Measurements from ENCODE around the gene DSG3.
"Not testable (repeated sequence)": the region's sequence is repeated elsewhere in the genome, so short reads cannot be mapped to it uniquely, and the experiment has no call there.

The DSG3 gene

GRCh38 chr18:31490387-31490786 is 42.8 kb downstream of the DSG3 start:
- in situ Hi-C loops (cut with HindIII; ENCODE audit: low sequenced_read_pairs), result no loop called here

- in situ Hi-C loops (cut with HindIII; ENCODE audit: low sequenced_read_pairs), result no loop called here
Measured at GRCh38 chr18:31490833-31491232, 43.3 kb downstream of the DSG3 start.

- in situ Hi-C loops (cut with HindIII; ENCODE audit: low sequenced_read_pairs), result no loop called here
Measured at GRCh38 chr18:31491586-31491985, 44.0 kb downstream of the DSG3 start.

- in situ Hi-C loops (cut with HindIII; ENCODE audit: low sequenced_read_pairs), result no loop called here
Measured at GRCh38 chr18:31492671-31493070, 45.1 kb downstream of the DSG3 start.

- in situ Hi-C loops (cut with HindIII; ENCODE audit: low sequenced_read_pairs), result no loop called here
Measured at GRCh38 chr18:31493171-31493570, 45.6 kb downstream of the DSG3 start.

- in situ Hi-C loops (cut with HindIII; ENCODE audit: low sequenced_read_pairs), result no loop called here
Measured at GRCh38 chr18:31493941-31494340, 46.4 kb downstream of the DSG3 start.

- in situ Hi-C loops (cut with HindIII; ENCODE audit: low sequenced_read_pairs), result not testable (repeated sequence)
Measured at GRCh38 chr18:31494705-31495244, 47.2 kb downstream of the DSG3 start.

- in situ Hi-C loops (cut with HindIII; ENCODE audit: low sequenced_read_pairs), result no loop called here
Measured at GRCh38 chr18:31497404-31497835, 49.9 kb downstream of the DSG3 start.

GRCh38 chr18:31497836-31498573 is 50.5 kb downstream of the DSG3 start, which contains the start of gene DSG2:
TSS of gene DSG2 (plus strand) at chr18:31498177. CDS start at chr18:31498252, 75 bp downstream.
- in situ Hi-C loops (cut with HindIII; ENCODE audit: low sequenced_read_pairs), result no loop called here

GRCh38 chr18:31498574-31499524 is 51.3 kb downstream of the DSG3 start:
- in situ Hi-C loops (cut with HindIII; ENCODE audit: low sequenced_read_pairs), result no loop called here

- in situ Hi-C loops (cut with HindIII; ENCODE audit: low sequenced_read_pairs), result no loop called here
Measured at GRCh38 chr18:31500051-31500688, 52.6 kb downstream of the DSG3 start.

- in situ Hi-C loops (cut with HindIII; ENCODE audit: low sequenced_read_pairs), result no loop called here
Measured at GRCh38 chr18:31503011-31503410, 55.5 kb downstream of the DSG3 start.

GRCh38 chr18:31504455-31505147 is 57.1 kb downstream of the DSG3 start:
- in situ Hi-C loops (cut with HindIII; ENCODE audit: low sequenced_read_pairs), result no loop called here

- in situ Hi-C loops (cut with HindIII; ENCODE audit: low sequenced_read_pairs), result no loop called here
Measured at GRCh38 chr18:31505156-31505555, 57.6 kb downstream of the DSG3 start.

- in situ Hi-C loops (cut with HindIII; ENCODE audit: low sequenced_read_pairs), result no loop called here
Measured at GRCh38 chr18:31506024-31506742, 58.6 kb downstream of the DSG3 start.

- in situ Hi-C loops (cut with HindIII; ENCODE audit: low sequenced_read_pairs), result not testable (repeated sequence)
Measured at GRCh38 chr18:31507124-31507523, 59.6 kb downstream of the DSG3 start.

GRCh38 chr18:31508781-31509180 is 61.2 kb downstream of the DSG3 start:
- in situ Hi-C loops (cut with HindIII; ENCODE audit: low sequenced_read_pairs), result no loop called here

GRCh38 chr18:31509571-31509970 is 62.0 kb downstream of the DSG3 start:
- in situ Hi-C loops (cut with HindIII; ENCODE audit: low sequenced_read_pairs), result no loop called here

- in situ Hi-C loops (cut with HindIII; ENCODE audit: low sequenced_read_pairs), result no loop called here
Measured at GRCh38 chr18:31510319-31510718, 62.8 kb downstream of the DSG3 start.

GRCh38 chr18:31511098-31511497 is 63.6 kb downstream of the DSG3 start:
- in situ Hi-C loops (cut with HindIII; ENCODE audit: low sequenced_read_pairs), result no loop called here

Data from DLD1 (cell line).